GM15510 (cell line): Measurements from ENCODE around the gene BIRC6.

ENCODE experiments used
- POLR2A ChIP-seq: IDR thresholded peaks from 3 replicates; pipeline ENCODE4 v1.6.1; 2011; ENCODE audit warnings: borderline replicate concordance; ENCODE audit not compliant: insufficient read length; ENCODE audit errors: extremely low read depth

The BIRC6 gene

DNA sequence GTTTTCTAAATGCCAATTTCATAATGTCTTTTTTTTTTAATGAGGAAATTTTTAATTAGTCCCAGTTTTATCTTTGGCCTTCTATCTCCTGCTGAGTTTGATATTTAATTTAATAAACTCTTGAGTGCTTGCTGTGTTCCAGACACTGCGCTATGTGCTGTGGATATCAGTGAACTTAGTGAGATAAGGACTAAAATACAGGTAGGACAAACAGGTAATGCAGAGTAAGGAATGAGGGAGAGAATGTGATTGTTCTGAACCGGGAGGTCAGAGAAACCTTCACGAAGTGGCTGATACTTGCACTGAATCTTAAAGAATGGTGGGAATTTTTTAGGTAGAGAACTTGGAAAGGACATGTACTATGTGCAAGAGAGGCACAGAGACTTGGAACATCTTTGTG is 299.2 kb downstream of the BIRC6 start:
- TF ChIP-seq POLR2A = no peak

DNA sequence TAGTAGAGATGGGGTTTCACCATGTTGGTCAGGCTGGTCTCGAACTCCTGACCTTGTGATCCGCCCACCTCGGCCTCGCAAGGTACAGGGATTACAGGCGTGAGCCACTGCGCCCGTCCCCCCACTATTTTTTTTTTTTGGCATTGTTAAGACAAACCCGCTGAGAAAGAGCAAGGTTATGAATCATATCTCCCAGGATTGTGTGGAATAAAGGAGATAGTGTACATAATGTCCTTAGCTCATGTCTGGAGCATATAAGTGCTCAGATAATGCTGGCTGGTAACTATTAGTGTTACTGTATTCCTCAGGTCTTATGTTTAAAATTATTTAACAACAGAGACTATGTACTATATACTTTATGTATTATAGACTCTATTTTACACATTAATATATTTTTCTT is 307.0 kb downstream of the BIRC6 start:
- no peak for TF ChIP-seq POLR2A

DNA sequence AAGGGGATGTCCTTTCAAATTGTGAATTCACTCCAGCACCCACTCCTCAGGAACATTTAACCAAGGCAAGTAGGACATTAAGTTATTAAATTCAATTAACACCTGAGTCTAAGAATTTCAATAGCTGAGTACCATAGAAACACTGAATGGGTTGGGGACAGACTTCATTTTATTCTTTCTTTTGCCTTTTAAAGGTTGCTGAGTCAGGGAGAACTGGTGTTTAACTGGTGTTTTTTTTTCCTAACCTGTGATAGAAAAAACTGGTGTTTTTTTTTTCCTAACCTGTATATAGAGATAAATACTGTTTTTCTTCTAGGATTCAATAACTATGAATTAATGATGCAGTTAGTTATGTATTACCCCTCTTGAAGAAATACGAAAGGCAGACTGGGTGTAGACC is 309.9 kb downstream of the BIRC6 start:
- no peak for TF ChIP-seq POLR2A

DNA sequence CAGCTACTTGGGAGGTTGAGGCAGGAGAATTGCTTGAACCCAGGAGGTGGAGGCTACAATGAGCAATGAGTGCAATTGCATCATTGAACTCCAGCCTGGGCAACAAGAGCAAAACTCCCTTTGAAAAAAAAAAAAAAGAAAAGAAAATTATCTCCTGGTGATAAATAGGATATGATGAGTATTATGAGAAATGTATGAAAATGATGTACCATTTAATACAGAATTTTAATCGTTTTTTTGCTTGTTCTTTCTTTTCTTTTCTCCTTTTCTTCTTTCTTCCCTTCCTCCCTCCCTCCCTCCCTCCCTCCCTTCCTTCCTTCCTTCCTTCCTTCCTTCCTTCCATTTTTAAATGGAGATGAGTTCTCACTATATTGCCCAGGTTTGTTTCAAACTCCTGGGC is 311.4 kb downstream of the BIRC6 start:
- TF ChIP-seq POLR2A = no peak
